Panc1 (cell line): ENCODE measurements around the gene ZC3HAV1. TPM values are rescaled to one million over a fixed set of nuclear protein-coding genes. Genes with fewer than 3 reads are reported as not detected.

ENCODE experiments used
- ATAC-seq: fragments of 200-7000 bp; cut with Tn5 transposase; 2 replicates; pipeline ENCODE4 v1.9.1; 2020; ENCODE audit warnings: mild to moderate bottlenecking, moderate library complexity
- BruUV-seq: library from RNA; stranded (reverse); fragments of 400-500 nt; replicated peaks from 2 replicates; lab custom pipeline; 2021; lab: Mats Ljungman, UMichigan
- CTCF ChIA-PET: fragments of 300-600 bp; sonication (Branson Sonifier 250); formaldehyde crosslinking; loops from one replicate; lab custom pipeline; 2022; ENCODE audit warnings: antibody characterized with exemption; lab: Charles Lee
- POLR2A ChIA-PET: fragments of 300-600 bp; sonication (Branson Sonifier 250); formaldehyde crosslinking; loops from one replicate; lab custom pipeline; 2022; ENCODE audit warnings: antibody characterized with exemption; lab: Charles Lee
- DNase-seq: peaks from one replicate; pipeline ENCODE4 v3.0.0-alpha.2; 2010; ENCODE audit warnings: low read depth, low spot score
- H3K27ac ChIP-seq: 2 replicates; pipeline ENCODE4 v1.5.1; 2011; ENCODE audit warnings: mild to moderate bottlenecking, low read length, inconsistent platforms
- H3K27me3 ChIP-seq: fragments of 200-500 bp; sonication (Bioruptor generic); 2 replicates; pipeline ENCODE4 v1.6.0; 2014; ENCODE audit warnings: low read length, inconsistent platforms; ENCODE audit not compliant: control insufficient read depth, insufficient read depth
- H3K36me3 ChIP-seq: fragments of 200-500 bp; sonication (Bioruptor generic); 2 replicates; pipeline ENCODE4 v1.5.1; 2014; ENCODE audit warnings: inconsistent platforms, mild to moderate bottlenecking, low read length, moderate library complexity; ENCODE audit not compliant: control insufficient read depth, insufficient read depth
- H3K4me1 ChIP-seq: 2 replicates; pipeline ENCODE4 v1.5.1; 2011; ENCODE audit warnings: inconsistent platforms, mild to moderate bottlenecking, low read length, moderate library complexity; ENCODE audit not compliant: control insufficient read depth, insufficient read depth
- H3K4me3 ChIP-seq, 2 experiments: 2 replicates each; pipeline ENCODE4 v1.5.1; 2011 to 2012; ENCODE audit warnings: low read depth in 2 of 2, low read length in 2 of 2, mild to moderate bottlenecking in 2 of 2, inconsistent platforms in 1 of 2, moderate library complexity in 1 of 2
- H3K9me3 ChIP-seq: fragments of 200-500 bp; sonication (Bioruptor generic); 2 replicates; pipeline ENCODE4 v1.5.1; 2014; ENCODE audit warnings: low read depth, mild to moderate bottlenecking, inconsistent platforms, low read length, moderate library complexity; ENCODE audit not compliant: control insufficient read depth, insufficient read depth
- POLR2AphosphoS5 ChIP-seq: IDR thresholded peaks from 2 replicates; pipeline ENCODE4 v1.6.1; 2012; ENCODE audit warnings: mild to moderate bottlenecking, low read depth, low read length, moderate library complexity
- REST ChIP-seq, 2 experiments: IDR thresholded peaks; 2 replicates each; pipeline ENCODE4 v1.6.1; 2011 to 2012; ENCODE audit warnings: low read depth in 2 of 2, control low read depth in 1 of 2, low read length in 1 of 2, mild to moderate bottlenecking in 1 of 2, moderate library complexity in 1 of 2; ENCODE audit not compliant: insufficient read depth in 1 of 2
- SIN3A ChIP-seq: IDR thresholded peaks from 2 replicates; pipeline ENCODE4 v1.6.1; 2012; ENCODE audit warnings: low read depth, mild to moderate bottlenecking, low read length, moderate library complexity, borderline replicate concordance; ENCODE audit not compliant: insufficient read depth
- TCF7L2 ChIP-seq: IDR thresholded peaks from 2 replicates; pipeline ENCODE4 v1.6.1; 2011; ENCODE audit warnings: mild to moderate bottlenecking, low read depth, low read length, inconsistent platforms
- in situ Hi-C: cut with HindIII; loops from 2 replicates; pipeline ENCODE4 v1.10.0; 2016; ENCODE audit warnings: low sequenced_read_pairs, low pct_unique_long_range_greater_than_20kb
- intact Hi-C: fragments of 100-400 bp; cut with micrococcal nuclease; formaldehyde crosslinking; loops from one replicate; pipeline ENCODE4 v1.10.0; 2022; ENCODE audit not compliant: unreplicated experiment
- total RNA-seq: library from RNA; stranded (reverse); gene quantifications from one replicate; pipeline ENCODE4 v1.2.1, GENCODE V29; 2021; ENCODE audit not compliant: unreplicated experiment
- TF ChIP-seq, protein P1 (sequence below): fragments of 450-650 bp; IDR thresholded peaks from 2 replicates; pipeline ENCODE4 v1.5.1; 2017; ENCODE audit warnings: mild to moderate bottlenecking

The ZC3HAV1 gene
- total RNA-seq, 1 experiment from 2014 or later, result 47.1 TPM

- no peak overlapping the region for H3K4me3 ChIP-seq
- POLR2A ChIA-PET, result no interaction called here
- no peak overlapping the region for H3K27ac ChIP-seq
- peaks cover 31% of the 10 kb centered on the region for H3K36me3 ChIP-seq
- no TSS peak for BruUV-seq
- CTCF ChIA-PET, result no interaction called here
- H3K27me3 ChIP-seq, result no peaks in the 10 kb centered on the region
- no peaks in the 10 kb centered on the region for H3K9me3 ChIP-seq
- TF ChIP-seq SIN3A (no peak), REST (IDR thresholded peaks at IDR 0.05; ENCODE audit: insufficient read depth in 1 of 2, low read depth in 2 of 2, low read length in 1 of 2) (no peak), TCF7L2 (no peak), POLR2AphosphoS5 (no peak)
- TF ChIP-seq, protein P1, sequence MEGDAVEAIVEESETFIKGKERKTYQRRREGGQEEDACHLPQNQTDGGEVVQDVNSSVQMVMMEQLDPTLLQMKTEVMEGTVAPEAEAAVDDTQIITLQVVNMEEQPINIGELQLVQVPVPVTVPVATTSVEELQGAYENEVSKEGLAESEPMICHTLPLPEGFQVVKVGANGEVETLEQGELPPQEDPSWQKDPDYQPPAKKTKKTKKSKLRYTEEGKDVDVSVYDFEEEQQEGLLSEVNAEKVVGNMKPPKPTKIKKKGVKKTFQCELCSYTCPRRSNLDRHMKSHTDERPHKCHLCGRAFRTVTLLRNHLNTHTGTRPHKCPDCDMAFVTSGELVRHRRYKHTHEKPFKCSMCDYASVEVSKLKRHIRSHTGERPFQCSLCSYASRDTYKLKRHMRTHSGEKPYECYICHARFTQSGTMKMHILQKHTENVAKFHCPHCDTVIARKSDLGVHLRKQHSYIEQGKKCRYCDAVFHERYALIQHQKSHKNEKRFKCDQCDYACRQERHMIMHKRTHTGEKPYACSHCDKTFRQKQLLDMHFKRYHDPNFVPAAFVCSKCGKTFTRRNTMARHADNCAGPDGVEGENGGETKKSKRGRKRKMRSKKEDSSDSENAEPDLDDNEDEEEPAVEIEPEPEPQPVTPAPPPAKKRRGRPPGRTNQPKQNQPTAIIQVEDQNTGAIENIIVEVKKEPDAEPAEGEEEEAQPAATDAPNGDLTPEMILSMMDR, result no peak
- no peak for ATAC-seq
- intact Hi-C loops, result no loop called here
- DNase-seq, result no peak
- H3K4me1 ChIP-seq, result no peaks in the 10 kb centered on the region
- in situ Hi-C loops, result no loop called here
Observed at GRCh38 chr7:139080905-139081304, 28.6 kb downstream of the ZC3HAV1 start.

DNA sequence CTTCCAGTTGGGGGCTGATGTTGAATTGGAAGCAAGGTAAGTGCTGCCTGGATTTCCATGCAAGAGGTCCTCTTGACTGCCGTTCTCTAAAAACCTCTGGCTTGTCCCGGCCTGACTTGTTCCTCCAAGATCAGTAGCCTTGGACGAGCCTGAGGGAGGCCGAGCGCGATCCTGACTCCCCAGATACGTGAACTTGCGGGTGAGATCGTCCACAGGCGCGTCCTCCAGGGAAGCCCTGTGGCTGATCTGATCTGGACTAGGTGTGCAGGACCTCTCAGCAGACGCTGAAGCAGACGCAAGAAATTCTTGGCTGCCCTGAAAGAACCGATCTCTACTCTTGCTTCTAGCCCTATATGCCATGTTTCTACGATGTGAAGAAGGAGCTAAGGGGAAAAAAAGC is 29.7 kb downstream of the ZC3HAV1 start:
- H3K36me3 ChIP-seq, result peaks cover 32% of the 10 kb centered on the region
- intact Hi-C loops (no loop called here), in situ Hi-C loops (no loop called here)
- ATAC-seq (no peak), DNase-seq (no peak)
- H3K27ac ChIP-seq, result no peak overlapping the region
- no peaks in the 10 kb centered on the region for H3K27me3 ChIP-seq
- H3K4me1 ChIP-seq, result peaks cover 1% of the 10 kb centered on the region; the same call in 1 of the 2 replicates
- no peak overlapping the region for H3K4me3 ChIP-seq
- no TSS peak for BruUV-seq
- H3K9me3 ChIP-seq, result no peaks in the 10 kb centered on the region
- ChIA-PET POLR2A (interaction anchor here (0.5 kb wide), 1 partner anchor 9 kb away, joined by 9 read pairs; no protein-coding TSS in a partner anchor), CTCF (no interaction called here)
- TF ChIP-seq, protein P1, result no peak
- TF ChIP-seq TCF7L2, result no peak
- TF ChIP-seq SIN3A, result no peak
